Measurements from ENCODE around the gene CLPX.

DNA sequence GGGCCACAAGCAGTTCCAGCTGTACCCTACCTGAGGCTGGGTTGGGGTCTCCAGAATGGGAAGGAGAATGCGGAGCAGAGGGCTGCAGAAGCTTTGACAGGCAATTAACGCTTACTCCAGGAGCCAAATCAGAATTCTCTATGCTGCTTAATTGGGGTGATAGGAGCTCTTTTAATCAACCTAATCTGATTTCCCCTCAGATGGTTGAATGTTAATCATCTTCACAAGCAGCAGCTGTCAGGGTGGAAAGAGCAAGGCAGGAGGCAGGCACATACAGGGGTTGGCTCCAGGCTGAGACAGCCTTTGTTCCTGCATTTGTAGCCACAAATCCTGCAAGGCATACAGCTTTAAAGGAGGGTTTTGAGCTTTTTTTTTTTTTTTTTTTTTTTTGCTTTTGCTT is 23.5 kb upstream of the CLPX start:
- TF ChIP-seq POLR2A (IDR thresholded peaks at IDR 0.05; ENCODE audit: low read depth, low read length) = no peak
- TF ChIP-seq POLR2AphosphoS5 (IDR thresholded peaks at IDR 0.05; ENCODE audit: low read depth, low read length) = no peak

Measured in GM12891 (cell line).